Mucosa of rectum (tissue), 2 donors: Measurements from ENCODE around the gene LRRTM4.
"Not testable (repeated sequence)": the region's sequence is repeated elsewhere in the genome, so short reads cannot be mapped to it uniquely, and the experiment has no call there.

Source experiments
- H3K27ac ChIP-seq, 2 donors: one replicate each; pipeline ENCODE4 v1.7.0; 2013; ENCODE audit warnings: inconsistent platforms in 2 of 2, low read depth in 2 of 2, low read length in 2 of 2
- H3K27me3 ChIP-seq, 2 donors: one replicate each; pipeline ENCODE4 v1.7.0; 2013; ENCODE audit warnings: low read length in 2 of 2; ENCODE audit not compliant: control insufficient read depth in 2 of 2, insufficient read depth in 2 of 2
- H3K36me3 ChIP-seq, 2 donors: one replicate each; pipeline ENCODE4 v1.7.0; 2013; ENCODE audit warnings: low read length in 2 of 2; ENCODE audit not compliant: control insufficient read depth in 2 of 2, insufficient read depth in 2 of 2
- H3K4me1 ChIP-seq, 2 donors: one replicate each; pipeline ENCODE4 v1.7.0; 2013; ENCODE audit warnings: low read length in 2 of 2, mild to moderate bottlenecking in 1 of 2; ENCODE audit not compliant: control insufficient read depth in 2 of 2, insufficient read depth in 2 of 2
- H3K4me3 ChIP-seq, 2 donors: one replicate each; pipeline ENCODE4 v1.7.0; 2013; ENCODE audit warnings: low read length in 2 of 2
- H3K9ac ChIP-seq, 2 donors: one replicate each; pipeline ENCODE4 v1.7.0; 2013; ENCODE audit warnings: low read length in 2 of 2, low read depth in 1 of 2, mild to moderate bottlenecking in 1 of 2
- H3K9me3 ChIP-seq, 2 donors: one replicate each; pipeline ENCODE4 v1.7.0; 2013; ENCODE audit warnings: low read length in 2 of 2; ENCODE audit not compliant: control insufficient read depth in 2 of 2
- donor health status: healthy.
- donor health status: Normal muscosa, but diverticular disease.

The LRRTM4 gene

GRCh38 chr2:77104554-77104953 is 417.6 kb downstream of the LRRTM4 start:
- Histone ChIP-seq H3K9ac (no peak overlapping the region), H3K36me3 (no peaks in the 10 kb centered on the region), H3K27ac (no peak overlapping the region), H3K4me1 (no peaks in the 10 kb centered on the region), H3K4me3 (no peak overlapping the region), H3K27me3 (no peaks in the 10 kb centered on the region), H3K9me3 (no peaks in the 10 kb centered on the region)

GRCh38 chr2:77102927-77103326 is 419.2 kb downstream of the LRRTM4 start:
- Histone ChIP-seq H3K9me3 (no peaks in the 10 kb centered on the region), H3K4me1 (no peaks in the 10 kb centered on the region), H3K4me3 (no peak overlapping the region), H3K27ac (no peak overlapping the region), H3K27me3 (no peaks in the 10 kb centered on the region), H3K9ac (no peak overlapping the region), H3K36me3 (no peaks in the 10 kb centered on the region)

- Histone ChIP-seq H3K9me3 (no peaks in the 10 kb centered on the region), H3K27ac (no peak overlapping the region), H3K36me3 (no peaks in the 10 kb centered on the region), H3K4me1 (no peaks in the 10 kb centered on the region), H3K9ac (no peak overlapping the region), H3K4me3 (no peak overlapping the region), H3K27me3 (no peaks in the 10 kb centered on the region)
These were observed 420.3 kb downstream of the LRRTM4 start for GRCh38 chr2:77101796-77102452.

- Histone ChIP-seq H3K4me3 (no peak overlapping the region), H3K36me3 (no peaks in the 10 kb centered on the region), H3K9ac (no peak overlapping the region), H3K4me1 (no peaks in the 10 kb centered on the region), H3K27me3 (no peaks in the 10 kb centered on the region), H3K9me3 (no peaks in the 10 kb centered on the region), H3K27ac (no peak overlapping the region)
These were observed 422.2 kb downstream of the LRRTM4 start for GRCh38 chr2:77099961-77100360.

GRCh38 chr2:77095525-77095924 is 426.7 kb downstream of the LRRTM4 start:
- H3K27me3 ChIP-seq, H3K36me3 ChIP-seq: not testable (repeated sequence)

GRCh38 chr2:77095096-77095495 is 427.1 kb downstream of the LRRTM4 start:
- Histone ChIP-seq H3K9me3 (no peaks in the 10 kb centered on the region), H3K4me1 (no peaks in the 10 kb centered on the region), H3K36me3 (no peaks in the 10 kb centered on the region), H3K27me3 (no peaks in the 10 kb centered on the region), H3K9ac (no peak overlapping the region), H3K27ac (no peak overlapping the region), H3K4me3 (no peak overlapping the region)

More at GRCh38 chr2:77095525-77095924, 426.7 kb downstream of the LRRTM4 start:
- not testable (repeated sequence) for H3K4me3 ChIP-seq, H3K9ac ChIP-seq, H3K9me3 ChIP-seq, H3K27ac ChIP-seq, H3K4me1 ChIP-seq

- not testable (repeated sequence) for H3K36me3 ChIP-seq, H3K4me1 ChIP-seq, H3K4me3 ChIP-seq, H3K27ac ChIP-seq, H3K9me3 ChIP-seq, H3K27me3 ChIP-seq, H3K9ac ChIP-seq
These were observed 433.8 kb downstream of the LRRTM4 start for GRCh38 chr2:77088424-77088823.

- Histone ChIP-seq H3K9me3 (no peaks in the 10 kb centered on the region), H3K4me1 (no peaks in the 10 kb centered on the region)
These were observed 434.2 kb downstream of the LRRTM4 start for GRCh38 chr2:77087987-77088414.

GRCh38 chr2:77086478-77086877 is 435.7 kb downstream of the LRRTM4 start:
- H3K4me1 ChIP-seq = no peaks in the 10 kb centered on the region
- H3K4me3 ChIP-seq = no peak overlapping the region
- H3K9me3 ChIP-seq = no peaks in the 10 kb centered on the region
- H3K27ac ChIP-seq = no peak overlapping the region
- no peaks in the 10 kb centered on the region for H3K36me3 ChIP-seq
- no peak overlapping the region for H3K9ac ChIP-seq
- H3K27me3 ChIP-seq = no peaks in the 10 kb centered on the region

More at GRCh38 chr2:77087987-77088414, 434.2 kb downstream of the LRRTM4 start:
- Histone ChIP-seq H3K27me3 (no peaks in the 10 kb centered on the region), H3K4me3 (no peak overlapping the region), H3K9ac (no peak overlapping the region), H3K36me3 (no peaks in the 10 kb centered on the region), H3K27ac (no peak overlapping the region)

- Histone ChIP-seq H3K27me3 (no peaks in the 10 kb centered on the region), H3K4me3 (no peak overlapping the region), H3K27ac (no peak overlapping the region), H3K9ac (no peak overlapping the region), H3K4me1 (no peaks in the 10 kb centered on the region), H3K9me3 (no peaks in the 10 kb centered on the region), H3K36me3 (no peaks in the 10 kb centered on the region)
These were observed 436.1 kb downstream of the LRRTM4 start for GRCh38 chr2:77086051-77086450.

- H3K9ac ChIP-seq = no peak overlapping the region
- H3K36me3 ChIP-seq = no peaks in the 10 kb centered on the region
- H3K9me3 ChIP-seq = no peaks in the 10 kb centered on the region
These were observed 436.6 kb downstream of the LRRTM4 start for GRCh38 chr2:77085561-77085960.

More at GRCh38 chr2:77085561-77085960, 436.6 kb downstream of the LRRTM4 start:
- Histone ChIP-seq H3K27ac (no peak overlapping the region), H3K27me3 (no peaks in the 10 kb centered on the region), H3K4me1 (no peaks in the 10 kb centered on the region), H3K4me3 (no peak overlapping the region)
